HG03457 (cell line): ENCODE data around the gene DHRS7C.

Source experiments
- ATAC-seq: cut with Tn5 transposase; IDR thresholded peaks from one replicate; pipeline ENCODE4 v1.9.1; 2021; ENCODE audit warnings: moderate number of reproducible peaks; ENCODE audit not compliant: unreplicated experiment

DHRS7C gene

DNA sequence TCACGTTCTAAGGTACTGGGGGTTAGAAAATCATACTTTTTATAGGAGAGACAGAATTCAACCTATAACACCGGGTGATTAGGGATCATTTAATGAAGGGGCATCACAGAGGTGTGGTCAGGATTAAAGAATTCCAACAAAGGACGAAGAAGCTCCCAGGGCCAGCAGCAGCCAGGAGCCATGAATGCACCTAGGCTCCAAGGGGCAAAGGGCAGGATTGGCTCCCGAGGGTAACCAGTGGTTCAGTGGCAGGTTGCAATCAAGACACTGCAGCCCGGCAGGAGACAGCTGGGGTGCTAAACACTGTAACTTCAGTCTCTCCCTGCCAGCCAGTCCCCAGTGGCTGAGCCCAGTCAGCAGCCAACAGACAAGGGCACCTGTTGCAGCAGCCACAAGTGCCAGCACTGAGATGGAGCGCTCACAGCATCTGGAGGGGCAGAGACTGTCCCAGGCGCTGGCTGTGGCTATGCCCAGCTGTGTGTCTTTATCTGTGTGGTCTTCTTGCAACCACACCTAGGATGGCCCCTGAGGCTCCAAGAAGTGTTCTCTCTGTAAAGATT, 23.9 kb downstream of the DHRS7C start:
- ATAC-seq: no peak

DNA sequence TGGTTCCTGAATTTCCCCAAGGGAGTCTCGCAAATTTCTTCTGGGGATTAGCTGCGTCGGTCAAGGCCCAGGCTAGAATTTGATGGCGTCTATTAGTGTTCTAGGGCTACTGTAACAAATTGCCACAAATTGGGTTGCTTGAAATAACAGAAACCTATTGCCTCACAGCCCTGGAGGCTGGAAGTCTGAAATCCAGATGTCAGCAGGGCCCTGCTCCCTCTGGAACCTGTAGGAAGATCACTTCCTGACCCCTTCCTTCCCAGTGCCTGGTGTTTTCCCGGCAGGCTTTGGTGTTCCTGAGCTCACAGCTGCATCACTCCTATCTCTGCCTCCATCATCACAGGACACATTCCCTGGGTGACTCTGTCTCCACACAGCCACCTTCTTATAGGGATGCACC, 24.4 kb downstream of the DHRS7C start:
- no peak for ATAC-seq

DNA sequence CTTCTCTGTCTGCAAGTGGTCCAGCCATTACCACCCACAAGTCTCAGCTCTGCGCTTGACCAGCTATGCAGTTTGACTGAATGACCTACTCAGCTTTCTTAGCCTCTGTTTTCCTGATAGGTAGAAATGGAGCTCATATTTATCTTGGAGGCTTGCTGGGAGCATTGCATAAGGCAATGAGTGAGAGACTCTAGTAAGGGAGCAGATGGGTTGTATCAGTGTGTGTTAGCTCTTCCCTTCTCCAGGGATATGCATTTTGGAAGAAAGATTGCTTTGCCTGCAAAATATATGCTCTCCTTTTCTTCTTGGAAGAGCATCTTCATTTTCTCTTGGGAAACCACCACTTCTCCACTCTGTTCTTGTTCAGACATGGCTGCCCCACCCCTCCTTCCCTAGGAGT, 26.1 kb downstream of the DHRS7C start:
- no peak for ATAC-seq

- ATAC-seq: no peak
Measured at GRCh38 chr17:9763643-9764042, 27.7 kb downstream of the DHRS7C start.

DNA sequence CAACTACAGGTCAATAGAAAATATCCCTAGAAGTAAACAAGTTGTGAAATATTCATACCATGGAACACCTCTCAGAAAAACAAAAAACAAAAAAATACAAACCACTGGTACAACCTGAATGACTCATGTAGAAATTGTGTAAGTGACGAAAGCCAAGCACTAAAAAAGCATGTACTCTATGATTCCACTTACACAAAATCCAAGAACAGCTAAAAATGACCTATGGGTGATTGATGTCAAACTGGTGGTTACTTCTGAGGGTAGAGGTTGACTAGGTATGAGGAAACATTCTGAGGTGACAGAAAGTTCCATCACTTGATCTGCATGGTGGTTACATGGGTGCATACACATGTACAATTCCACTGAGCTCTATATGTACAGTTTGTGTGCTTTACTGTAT, 31.1 kb downstream of the DHRS7C start:
- no peak for ATAC-seq

- ATAC-seq: no peak
Measured at GRCh38 chr17:9755083-9755482, 36.3 kb downstream of the DHRS7C start.

- ATAC-seq: no peak
Measured at GRCh38 chr17:9750524-9750923, 40.9 kb downstream of the DHRS7C start.

DNA sequence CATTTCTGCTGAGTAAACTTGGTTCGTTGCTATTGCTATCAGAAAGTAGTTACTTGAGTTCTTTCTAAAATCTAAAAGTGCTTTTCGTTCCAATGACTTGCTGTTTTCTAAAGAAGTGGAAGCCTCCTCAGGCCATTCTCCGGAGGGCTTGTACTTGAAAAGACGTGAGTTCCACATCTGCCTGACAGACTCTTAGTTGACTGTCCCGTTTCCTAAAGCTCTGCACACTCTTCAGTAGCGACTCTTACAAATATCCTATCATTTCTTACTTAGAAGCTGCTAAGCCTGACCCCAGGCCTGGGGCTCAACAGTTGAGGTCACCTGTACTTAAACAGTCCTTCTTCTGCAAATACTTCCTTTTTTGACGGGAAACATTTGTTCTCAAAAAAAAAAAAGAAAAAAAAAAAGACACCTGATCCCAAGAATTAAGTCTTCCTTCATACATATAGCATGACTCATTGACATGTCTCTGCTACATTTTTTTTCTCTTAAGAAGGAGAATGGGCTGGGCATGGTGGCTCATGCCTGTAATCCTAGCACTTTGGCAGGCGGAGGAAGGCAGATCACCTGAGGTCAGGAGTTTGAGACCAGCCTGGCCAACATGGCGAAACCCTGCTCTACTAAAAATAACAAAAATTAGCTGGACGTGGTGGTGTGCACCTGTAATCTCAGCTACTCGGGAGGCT, 61.5 kb downstream of the DHRS7C start:
- ATAC-seq: no peak

DNA sequence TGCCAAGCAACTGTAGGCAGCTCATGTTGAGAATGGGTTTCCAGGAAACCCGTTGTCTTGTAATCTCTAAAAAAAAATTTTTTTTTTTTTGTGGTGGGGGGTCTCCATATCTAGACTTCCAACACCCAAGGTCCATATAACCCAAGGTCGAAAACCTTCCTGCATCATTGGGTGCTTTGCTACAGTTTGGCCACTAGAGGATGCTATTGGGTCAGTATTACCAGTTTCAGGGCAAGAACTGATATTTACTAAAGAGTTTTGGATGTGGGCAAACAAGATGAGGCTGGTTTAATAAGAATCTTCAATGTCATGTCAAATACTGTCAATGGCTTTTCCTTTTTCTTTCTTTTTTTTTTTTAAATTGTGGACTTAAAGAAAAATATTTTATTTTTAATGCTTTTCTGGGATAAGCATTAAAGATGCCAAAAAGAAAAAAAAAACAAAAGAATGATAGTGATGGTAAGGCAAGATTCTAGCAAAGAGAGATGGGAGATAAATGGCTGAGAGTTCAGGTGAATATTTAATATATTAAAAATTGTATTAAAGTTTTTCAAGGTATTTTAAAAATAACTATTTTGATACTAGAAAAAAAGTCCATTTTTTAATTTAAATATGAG, 62.2 kb downstream of the DHRS7C start:
- no peak for ATAC-seq

- ATAC-seq: no peak
Measured at GRCh38 chr17:9728564-9728963, 62.8 kb downstream of the DHRS7C start.

- ATAC-seq: no peak
Measured at GRCh38 chr17:9728005-9728404, 63.4 kb downstream of the DHRS7C start.

DNA sequence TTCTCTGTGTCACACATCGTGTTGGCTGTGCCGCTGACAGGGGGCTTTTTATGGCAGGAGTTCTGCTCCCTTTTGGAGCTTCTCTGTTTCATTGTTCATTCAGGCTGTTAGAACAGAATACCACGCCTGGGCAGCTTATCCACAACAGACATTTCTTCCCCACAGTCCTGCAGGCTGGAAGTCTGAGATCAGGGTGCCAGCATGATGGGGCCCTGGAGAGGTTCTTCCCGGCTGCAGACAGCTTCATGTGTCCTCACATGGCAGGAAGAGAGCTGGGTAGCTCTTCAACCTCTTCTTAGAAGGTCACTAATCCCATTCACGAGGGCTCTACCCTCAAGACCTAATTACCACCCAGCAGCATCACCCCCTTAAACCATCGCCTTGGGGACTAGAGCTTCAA, 65.1 kb downstream of the DHRS7C start:
- no peak for ATAC-seq

DNA sequence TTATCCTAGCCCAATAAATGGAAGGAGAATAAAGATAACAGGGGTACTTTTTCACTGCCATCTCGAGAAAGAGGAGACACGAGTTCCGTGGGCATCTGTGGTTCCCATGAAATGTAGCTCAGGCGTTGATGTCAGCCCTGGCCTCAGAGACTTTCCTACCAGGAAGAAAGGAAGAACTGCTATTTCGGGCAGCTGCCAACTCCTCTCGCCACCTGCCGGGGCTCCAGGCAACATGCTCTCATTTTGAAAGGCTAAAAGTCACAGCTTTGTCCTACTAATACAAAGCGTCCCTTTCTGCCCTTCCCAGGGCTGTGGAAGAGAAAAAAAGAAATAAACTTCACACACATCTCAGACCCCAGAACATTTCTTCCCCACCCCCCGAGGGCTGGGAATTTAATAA, 65.8 kb downstream of the DHRS7C start:
- no peak for ATAC-seq
